Activated naive CD4-positive, alpha-beta T cell (primary cell): Measurements from ENCODE around the gene SBNO2.

ENCODE experiments used
- DNase-seq, 4 experiments: peaks; one replicate each; lab custom pipeline; 2025; lab: John Stamatoyannopoulos, UW

Gene SBNO2

DNA sequence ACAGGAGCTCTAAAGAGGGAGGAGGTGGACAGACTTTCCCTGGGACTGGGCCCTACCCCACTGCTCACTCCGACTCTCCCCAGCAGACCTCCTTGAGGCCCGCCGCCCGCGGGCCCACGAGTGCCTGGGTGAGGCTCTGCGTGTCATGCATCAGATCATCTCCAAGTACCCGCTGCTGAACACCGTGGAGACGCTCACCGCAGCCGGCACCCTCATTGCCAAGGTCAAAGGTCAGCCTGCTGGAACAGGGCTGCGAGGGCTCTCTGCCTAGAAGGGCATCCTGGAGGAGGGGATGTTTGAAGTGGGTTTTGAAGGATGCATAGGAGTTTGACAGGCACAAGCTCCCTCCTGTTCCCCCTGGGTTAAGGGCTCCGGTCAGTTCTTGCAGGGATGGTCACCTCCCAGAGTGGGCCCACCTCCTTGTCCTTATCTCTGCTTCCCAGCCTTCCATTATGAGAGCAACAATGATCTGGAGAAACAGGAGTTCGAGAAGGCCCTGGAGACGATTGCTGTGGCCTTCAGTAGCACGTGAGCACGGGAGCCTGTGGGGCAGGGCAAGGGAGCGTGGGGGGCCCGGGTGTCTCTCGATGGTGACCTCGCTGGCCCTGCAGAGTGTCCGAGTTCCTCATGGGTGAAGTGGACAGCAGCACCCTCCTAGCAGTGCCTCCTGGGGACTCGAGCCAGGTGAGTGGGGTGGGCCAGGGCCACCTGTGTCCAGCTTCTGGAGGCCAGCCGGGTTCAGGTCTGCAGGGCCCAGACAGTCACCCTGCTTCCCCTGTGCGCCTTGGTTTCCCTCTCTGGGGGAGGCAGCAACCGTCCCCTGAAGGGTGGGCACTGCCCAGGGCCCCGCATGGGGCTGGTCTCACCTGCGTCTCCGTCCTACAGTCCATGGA, 100.8 kb downstream of the SBNO2 start:
- DNase-seq = no peak

DNA sequence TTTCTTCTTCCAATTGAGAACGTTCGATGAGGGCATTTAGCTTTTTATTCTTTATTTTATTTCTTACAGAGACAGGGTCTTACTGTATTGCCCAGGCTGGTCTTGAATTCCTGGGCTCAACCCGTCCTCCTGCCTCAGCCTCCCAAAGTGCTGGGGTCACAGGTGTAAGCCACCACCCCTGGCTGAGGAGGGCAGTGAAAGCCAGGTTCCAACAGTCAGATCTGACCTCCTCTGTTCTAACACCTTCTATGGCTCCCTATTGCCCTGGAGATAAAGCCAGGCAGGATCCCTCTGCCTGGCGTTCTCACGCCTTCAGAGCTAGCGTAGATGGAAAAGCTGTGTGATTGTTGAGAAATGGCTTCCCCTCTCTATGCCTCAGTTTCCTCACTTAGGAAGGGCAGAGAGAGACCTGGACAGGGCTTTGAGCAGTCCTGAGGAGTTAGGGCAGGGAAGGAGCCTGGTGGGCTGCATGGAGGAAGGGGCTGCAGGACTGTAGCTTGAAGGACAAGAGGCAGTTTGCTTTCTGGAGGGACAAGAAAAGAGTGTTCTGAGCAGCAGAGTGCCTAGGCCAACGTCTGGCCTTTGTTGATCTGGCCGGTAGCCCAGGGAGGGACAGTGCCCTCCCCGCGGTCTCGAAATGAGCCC, 101.6 kb downstream of the SBNO2 start:
- no peak for DNase-seq

DNA sequence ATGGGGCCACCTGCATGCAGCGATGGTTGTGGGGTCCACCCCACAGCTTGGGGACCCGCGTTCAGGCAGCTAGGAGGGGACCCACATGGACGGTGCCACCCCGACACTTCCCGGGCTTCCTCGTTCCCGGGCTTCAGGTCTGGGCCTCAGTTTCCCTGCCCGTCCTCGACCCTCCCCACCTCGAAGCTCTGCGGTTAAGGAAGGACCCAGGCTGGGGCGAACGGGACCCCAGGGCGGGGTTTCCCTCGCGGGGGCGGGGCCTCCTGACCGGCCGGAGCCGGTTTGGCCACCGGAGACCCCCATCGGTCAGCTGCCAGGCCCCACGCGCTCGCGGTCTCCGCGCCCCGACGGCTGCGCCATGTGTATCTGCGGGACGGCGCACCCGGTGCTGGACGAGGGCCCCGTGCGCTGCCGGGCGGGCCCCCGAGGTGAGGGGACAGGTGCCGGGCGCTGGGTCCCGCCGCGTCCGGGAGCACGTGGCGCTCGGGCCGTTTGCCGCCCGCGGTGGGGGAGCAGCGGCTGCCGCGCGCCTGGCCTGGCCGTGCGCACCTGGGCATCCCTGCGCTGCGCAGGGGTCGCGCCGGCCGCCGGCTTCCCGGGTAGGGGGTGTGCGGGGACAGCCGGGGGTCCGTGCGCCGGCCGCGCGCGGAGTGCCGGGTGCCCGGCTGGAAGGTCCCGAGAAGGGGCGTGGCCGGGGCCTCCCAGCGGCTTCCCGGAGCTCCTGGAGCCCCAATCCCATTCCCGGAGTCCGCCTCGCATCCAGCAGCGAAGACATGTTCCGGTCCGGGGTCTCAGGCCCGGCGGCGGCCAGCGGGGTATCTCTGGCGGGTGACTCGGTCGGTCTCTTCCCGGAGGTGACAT, 102.9 kb downstream of the SBNO2 start:
- DNase-seq = no peak

DNA sequence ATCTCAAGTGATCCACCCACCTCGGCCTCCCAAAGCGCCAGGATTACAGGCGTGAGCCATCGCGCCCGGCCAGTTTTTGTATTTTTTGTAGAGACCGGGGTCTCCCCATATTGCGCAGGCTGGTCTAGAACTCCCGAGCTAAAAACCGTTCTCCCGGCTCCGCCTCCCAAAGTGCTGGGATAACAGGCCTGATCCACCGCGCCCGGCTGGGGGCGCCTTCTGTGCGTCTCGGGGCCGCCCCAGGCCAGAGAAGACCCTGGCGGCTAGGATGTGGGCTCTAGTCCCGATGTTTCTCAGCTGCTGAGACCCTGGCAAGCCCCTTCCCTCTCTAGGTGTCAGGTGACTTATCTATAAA, 103.5 kb downstream of the SBNO2 start:
- no peak for DNase-seq

DNA sequence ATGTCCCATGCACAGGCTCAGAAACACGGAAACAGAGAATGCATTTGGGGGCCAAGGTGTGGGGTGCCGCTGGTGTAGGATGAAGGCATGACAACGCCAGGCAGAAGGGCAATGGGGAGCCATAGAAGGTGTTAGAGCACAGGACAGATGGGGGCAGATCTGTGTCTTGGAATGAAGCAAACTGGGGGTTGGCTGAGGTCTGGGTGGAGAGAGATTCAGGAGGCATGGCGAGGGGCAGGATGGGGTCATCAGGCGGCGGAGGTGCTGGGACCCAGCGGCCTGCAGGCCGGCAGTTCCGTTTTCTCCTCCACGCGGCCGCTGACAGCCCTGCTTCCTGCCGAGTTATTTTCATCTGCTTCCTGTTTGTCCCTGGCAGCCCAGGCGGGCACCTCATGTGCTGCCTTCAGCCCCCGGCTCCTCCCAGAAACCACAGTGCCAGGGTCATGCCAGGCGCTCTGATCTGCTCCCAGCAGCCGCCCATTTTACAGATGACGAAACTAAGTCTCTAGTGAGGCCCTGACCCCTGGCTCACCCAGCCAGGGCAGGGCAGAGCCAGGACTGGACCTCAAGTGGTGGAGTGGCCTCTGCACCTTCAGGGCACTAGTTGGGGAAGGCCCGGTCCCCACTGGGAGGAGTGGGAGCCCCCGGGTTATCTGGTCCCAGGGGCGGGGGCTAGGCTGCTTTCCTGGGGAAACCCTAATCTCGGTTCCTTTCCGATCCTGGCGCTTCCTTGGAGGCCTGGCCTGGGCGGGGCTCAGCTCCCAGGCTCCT, 104.9 kb downstream of the SBNO2 start:
- peak in 2 of 4 experiments; percentile 47 to 62 for DNase-seq

DNA sequence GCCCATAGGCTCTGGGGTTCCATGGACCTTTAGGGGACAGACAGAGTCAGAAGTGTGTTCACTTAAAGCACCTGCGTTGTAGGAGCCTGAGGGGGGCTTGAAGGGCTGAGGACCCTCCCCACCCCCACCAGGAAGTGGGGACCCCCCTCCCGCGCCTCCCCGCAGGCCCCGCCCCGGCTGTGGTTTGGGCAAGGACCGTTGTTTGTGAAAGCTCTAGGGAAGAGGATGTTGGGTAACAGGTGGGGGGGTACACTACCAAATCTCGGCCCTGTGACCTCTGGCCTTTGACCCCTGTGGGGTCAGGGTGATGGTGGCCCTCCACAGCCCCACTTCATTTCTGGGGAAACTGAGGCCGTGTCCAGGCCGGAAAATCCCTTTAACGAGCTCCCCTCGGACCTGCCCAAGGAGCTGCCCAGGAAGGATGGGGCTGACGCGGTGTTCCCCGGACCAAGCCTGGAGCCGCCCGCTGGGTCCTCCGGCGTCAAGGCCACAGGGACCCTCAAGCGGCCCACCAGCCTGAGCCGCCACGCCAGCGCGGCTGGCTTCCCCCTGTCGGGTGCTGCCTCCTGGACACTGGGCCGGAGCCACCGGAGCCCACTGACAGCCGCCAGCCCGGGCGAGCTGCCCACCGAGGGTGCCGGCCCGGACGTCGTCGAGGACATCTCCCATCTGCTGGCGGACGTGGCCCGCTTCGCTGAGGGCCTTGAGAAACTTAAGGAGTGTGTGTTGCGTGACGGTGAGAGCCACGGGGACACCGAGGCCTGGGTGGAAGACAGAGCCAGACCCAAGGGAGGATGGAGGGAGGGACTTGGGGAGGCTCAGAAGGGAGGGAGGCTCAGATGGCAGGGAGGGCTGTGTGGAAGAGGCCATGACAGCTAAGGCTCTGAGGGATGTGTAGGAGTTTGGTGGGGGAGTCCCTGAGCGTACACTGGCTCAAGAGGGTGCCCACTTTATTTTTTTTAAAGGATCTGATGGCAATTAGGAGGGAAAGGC, 105.8 kb downstream of the SBNO2 start:
- peak in 2 of 4 experiments; percentile 74 to 83 for DNase-seq

DNA sequence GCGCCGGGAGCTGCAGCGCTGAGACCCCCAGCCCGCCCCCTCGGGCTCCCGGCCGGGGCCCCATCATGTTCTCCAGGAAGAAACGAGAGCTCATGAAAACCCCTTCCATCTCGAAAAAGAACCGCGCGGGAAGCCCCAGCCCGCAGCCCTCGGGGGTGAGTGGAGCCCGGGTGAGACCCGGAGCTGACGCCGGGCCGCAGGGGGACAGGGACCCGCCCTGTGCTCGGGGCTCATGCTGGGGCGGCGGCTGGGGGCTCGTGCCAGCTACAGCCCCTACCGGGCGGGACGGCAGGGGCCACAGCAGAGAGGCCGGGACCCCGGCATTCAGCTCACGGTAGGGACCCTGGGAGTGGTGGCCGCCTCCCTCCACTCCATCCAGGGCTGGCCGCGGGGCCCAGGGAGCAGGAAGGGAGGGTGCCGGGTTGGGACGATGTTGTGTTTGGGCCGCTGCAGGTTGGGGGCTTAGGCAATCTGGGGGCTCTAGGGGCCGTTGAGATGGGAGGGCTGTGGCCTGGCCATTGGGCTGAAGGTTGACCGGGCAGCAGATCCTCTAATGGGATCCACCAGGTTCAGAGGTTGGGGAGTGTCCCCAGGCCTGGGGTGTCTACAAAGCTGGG, 106.6 kb downstream of the SBNO2 start:
- DNase-seq = peak in 2 of 4 experiments; percentile 64 to 73

DNA sequence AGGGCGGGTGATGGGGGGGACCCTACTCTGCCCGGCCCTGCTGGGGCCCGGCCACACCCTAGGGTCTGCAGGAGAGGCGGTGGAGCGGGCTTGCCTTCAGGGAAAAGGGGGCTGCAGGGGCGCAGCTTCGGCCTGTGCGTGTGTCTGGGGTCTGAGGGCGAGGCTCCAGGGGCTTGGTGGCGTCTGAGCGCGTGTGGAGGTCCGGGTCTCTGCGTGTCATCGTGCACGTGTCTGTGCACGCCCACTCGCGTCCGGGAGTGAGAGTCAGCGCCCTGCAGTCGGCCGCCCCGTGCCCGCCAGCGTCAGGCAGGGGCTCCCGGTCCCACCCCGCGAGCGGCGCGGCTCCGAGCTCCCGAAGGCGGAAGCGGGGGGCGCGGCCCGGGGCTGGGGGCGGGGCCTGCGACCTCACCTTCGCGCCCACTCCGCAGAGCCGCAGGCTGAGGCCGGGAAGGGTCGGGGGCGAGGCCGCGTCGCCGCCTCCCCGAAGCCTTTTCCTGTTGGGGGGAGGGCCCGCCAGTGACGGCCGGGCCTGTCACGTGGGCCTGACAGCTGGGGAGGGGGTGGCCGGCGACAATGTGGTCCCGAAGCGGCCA, 107.2 kb downstream of the SBNO2 start, which contains the start of gene ARHGAP45:
Gene ARHGAP45 (plus strand): TSS at position 420 of the 593 bp plus-strand sequence. CDS start 239 bp downstream, outside the sequence.
- peak; percentile 39 to 83 (median 66) for DNase-seq

DNA sequence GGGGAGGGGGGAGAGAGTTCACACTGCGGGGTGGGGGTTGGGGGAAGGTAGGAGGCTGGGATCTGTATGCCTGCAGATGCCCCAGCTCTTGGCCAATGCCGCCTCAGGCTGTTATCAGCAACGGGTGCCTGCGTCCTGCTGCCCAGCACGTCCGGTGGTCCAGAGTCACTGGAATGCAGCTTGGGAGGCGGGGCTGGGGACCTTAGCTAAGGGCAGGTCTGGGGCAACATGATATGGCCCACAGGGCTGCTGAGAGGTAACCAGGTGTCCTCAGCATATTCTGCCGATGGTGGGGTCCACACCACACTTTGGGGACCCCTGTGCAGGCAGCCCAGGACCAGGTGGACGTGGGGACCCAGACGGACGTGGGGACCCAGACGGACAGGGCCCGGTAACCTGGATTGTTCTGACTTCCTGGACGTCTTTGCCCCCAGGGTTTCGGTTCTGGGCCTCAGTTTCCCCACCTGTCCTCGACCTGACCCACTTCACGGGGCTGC, 107.8 kb downstream of the SBNO2 start:
- DNase-seq = no peak

DNA sequence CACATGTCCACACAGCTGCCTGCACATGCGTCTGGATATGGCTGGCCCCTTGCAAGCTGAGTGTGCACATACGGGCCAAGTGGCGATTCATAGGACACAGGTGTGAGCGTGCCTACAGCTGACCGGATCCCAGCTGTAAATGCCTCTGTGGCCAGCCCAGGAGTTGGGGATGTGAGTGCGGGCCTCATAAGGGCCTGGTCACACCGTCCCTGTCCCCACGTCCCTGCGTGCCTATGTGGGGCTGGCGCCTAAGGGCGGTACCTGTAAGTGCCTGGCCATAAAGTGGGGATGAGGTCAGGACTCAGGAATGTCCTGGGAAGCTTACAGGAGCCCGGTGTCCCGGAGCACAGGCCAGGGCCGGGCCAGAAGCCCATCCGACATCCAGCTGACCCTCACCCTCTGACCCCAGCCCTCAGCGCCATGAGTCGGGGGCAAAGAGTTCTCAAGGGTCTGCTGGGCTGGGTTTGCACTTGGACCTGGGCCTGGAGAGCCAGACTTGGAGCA, 108.4 kb downstream of the SBNO2 start:
- no peak for DNase-seq

DNA sequence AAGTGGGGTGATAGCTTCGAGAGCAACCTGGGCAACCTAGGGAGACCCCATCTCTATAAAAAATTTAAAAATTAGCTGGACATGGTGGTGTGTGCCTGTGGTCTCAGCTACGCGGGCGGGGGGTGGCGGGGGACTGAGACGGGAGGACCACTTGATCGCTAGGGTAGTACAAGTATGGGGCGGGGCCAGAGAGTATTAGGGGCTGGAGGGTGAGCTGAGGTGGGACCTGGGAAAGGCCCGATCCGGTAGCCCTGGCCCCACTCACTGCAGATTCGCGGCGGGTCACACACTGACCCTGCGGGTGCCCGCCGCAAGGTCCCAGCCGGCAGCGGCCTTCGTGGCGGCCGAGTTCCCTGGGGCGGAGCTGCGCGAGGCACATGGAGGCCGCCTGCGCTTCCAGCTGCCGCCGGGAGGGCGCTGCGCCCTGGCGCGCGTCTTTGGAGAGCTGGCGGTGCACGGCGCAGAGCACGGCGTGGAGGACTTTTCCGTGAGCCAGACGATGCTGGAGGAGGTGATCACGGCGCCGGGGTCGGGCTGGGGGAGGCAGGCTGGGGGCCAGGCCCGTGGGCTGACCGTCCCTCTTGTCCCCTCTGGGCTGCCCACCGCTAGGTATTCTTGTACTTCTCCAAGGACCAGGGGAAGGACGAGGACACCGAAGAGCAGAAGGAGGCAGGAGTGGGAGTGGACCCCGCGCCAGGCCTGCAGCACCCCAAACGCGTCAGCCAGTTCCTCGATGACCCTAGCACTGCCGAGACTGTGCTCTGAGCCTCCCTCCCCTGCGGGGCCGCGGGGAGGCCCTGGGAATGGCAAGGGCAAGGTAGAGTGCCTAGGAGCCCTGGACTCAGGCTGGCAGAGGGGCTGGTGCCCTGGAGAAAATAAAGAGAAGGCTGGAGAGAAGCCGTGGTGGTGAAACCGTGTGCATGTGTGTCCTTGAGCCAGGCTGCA, 109.1 kb downstream of the SBNO2 start:
- peak; percentile 47 to 68 (median 48) for DNase-seq

DNA sequence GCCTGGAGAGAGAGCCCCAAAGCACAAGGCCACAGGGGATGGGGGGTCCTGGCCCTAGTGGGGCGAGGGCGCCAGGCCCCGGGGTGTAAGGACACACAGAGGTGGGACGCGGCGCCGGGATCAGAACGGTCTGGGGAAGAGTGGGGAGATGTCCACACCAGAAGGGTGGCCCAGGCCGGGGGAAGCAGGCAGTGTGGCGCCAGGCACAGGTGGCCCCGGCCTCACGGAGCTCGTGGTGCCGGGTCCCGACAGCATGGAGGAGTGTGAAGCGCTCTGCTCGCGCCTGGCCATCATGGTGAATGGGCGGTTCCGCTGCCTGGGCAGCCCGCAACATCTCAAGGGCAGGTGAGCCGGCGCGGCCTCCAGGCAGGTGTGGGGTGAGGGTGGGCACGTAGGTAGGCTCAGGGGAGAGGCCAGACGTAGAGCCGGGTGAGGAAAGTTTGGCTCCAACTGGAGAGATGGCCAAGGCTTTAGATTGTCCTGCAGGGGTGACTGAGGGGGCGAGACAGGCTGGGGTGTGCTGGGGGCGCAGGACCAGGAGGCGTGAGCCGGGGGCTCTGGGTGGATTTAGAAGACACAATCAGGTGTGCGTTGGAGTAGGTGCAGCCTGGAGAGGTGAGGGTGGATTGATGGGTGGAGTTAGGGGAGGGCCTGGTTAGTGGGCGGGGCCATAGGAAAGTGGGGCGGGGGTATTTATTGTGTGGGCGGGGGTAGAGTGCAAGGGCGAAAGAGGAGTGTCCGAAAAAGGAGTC, 110.0 kb downstream of the SBNO2 start:
- DNase-seq = no peak

DNA sequence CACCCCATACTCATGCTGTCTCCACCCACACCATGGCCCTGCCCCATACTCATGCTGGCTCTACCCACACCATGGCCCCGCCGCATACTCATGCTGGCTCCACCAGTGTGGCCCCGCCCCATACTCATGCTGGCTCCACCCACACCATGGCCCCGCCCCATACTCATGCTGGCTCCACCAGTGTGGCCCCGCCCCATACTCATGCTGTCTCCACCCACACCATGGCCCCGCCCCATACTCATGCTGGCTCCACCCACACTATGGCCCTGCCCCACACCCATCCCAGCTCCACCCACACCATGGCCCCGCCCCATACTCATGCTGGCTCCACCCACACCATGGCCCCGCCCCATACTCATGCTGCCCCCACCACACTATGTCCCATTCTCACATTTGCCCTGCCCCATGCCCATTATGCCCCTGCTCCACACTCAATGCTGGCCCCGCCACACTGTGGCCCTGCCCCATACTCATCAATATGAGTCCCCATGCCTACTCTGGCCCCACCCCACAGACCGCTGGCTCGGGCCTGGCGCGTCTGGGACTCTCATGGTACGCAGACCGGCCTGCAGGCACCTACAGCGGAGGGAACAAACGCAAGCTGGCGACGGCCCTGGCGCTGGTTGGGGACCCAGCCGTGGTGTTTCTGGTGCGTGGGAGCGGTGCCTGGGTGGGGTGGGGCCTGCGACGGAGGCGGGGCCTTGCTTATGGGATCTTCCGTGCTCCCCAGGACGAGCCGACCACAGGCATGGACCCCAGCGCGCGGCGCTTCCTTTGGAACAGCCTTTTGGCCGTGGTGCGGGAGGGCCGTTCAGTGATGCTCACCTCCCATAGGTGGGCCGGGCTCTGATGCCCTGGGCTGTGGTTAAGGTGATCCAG, 110.8 kb downstream of the SBNO2 start:
- peak; percentile 35 to 55 (median 44) for DNase-seq

DNA sequence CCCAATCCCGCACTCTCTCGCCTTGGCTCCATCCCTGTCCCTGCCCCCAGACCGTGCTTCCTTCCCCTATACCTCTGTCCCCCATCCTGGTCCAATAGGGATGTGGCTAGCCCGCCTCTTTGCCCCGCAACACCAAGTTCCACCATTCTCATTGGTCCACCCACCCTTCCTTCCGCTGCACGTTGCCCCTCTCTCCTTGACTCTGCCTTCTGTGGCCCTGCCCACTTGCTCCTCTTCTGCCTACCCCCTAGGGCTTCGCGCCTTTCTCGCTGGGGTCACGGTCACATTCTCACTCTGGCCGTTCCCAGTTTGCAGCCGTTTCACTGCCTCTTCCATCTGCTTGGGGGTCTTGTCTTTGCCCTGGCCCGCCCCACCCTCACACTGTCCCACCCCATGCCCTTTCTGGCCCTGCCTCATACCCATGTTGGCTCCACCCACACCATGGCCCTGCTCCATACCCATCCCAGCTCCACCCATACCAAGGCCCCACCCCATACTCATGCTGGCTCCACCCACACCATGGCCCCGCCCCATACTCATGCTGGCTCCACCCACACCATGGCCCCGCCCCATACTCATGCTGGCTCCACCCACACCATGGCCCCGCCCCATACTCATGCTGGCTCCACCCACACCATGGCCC, 111.6 kb downstream of the SBNO2 start:
- DNase-seq = no peak

DNA sequence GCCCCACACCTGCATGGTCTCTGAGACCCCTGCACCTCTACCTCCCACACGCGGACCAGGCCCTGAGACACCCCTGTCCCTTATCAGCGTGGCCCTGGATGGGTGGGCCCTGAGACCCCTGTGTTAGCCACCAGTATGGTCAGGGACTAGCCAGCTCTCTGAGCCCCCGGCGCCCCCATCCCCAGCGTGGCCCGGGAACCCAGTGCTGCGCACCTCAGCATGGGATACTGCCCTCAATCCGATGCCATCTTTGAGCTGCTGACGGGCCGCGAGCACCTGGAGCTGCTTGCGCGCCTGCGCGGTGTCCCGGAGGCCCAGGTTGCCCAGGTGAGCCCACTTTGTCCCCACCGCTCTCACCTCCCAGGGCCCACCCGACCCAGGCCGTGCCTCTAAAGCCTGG, 112.1 kb downstream of the SBNO2 start:
- no peak for DNase-seq

DNA sequence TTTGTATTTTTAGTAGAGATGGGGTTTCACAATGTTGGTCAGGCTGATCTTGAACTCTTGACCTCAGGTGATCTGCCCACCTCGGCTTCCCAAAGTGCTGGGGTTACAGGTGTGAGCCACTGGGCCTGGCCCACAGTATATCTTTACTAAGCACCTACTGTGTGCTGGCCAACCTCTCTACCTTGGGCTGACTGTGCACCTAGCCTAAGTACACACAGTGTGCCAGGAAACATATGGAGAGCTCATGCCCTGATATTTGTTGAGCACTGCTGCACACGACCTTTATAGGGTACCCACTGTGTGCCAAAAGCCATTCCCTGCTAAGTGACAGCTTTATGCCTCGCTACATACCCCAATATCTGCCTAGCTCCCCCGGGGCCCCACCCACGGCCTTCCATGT, 113.4 kb downstream of the SBNO2 start:
- no peak for DNase-seq
